Brain microvascular endothelial cell (primary cell): ENCODE results near the gene MAMDC4.

Experiments used
- DNase-seq: peaks from one replicate; pipeline ENCODE4 v3.0.0-alpha.2; 2020
- H3K27ac ChIP-seq: fragments of 250-450 bp; sonication (Bioruptor Pico); 2 replicates; pipeline ENCODE4 v1.5.1; 2020; ENCODE audit warnings: mild to moderate bottlenecking, moderate library complexity
- H3K27me3 ChIP-seq: fragments of 250-450 bp; sonication (Bioruptor Pico); replicated peaks from 2 replicates; pipeline ENCODE4 v1.5.1; 2020; ENCODE audit warnings: mild to moderate bottlenecking
- H3K36me3 ChIP-seq: fragments of 250-450 bp; sonication (Bioruptor Pico); replicated peaks from 2 replicates; pipeline ENCODE4 v1.5.1; 2020; ENCODE audit warnings: mild to moderate bottlenecking
- H3K4me3 ChIP-seq: 2 replicates; pipeline ENCODE4 v1.5.1; 2011; ENCODE audit warnings: low read depth, mild to moderate bottlenecking, control low read depth, low read length, moderate library complexity
- in situ Hi-C: cut with HindIII; loops from 2 replicates; pipeline ENCODE4 v1.10.0; 2017; ENCODE audit warnings: low sequenced_read_pairs, low pct_ligation_motif_present
- TF ChIP-seq, protein P1 (sequence below): IDR thresholded peaks from 2 replicates; pipeline ENCODE4 v1.5.1; 2011; ENCODE audit warnings: low read depth, mild to moderate bottlenecking, moderate library complexity, low read length, control low read depth, inconsistent platforms; ENCODE audit errors: missing control alignments

The MAMDC4 gene

DNA sequence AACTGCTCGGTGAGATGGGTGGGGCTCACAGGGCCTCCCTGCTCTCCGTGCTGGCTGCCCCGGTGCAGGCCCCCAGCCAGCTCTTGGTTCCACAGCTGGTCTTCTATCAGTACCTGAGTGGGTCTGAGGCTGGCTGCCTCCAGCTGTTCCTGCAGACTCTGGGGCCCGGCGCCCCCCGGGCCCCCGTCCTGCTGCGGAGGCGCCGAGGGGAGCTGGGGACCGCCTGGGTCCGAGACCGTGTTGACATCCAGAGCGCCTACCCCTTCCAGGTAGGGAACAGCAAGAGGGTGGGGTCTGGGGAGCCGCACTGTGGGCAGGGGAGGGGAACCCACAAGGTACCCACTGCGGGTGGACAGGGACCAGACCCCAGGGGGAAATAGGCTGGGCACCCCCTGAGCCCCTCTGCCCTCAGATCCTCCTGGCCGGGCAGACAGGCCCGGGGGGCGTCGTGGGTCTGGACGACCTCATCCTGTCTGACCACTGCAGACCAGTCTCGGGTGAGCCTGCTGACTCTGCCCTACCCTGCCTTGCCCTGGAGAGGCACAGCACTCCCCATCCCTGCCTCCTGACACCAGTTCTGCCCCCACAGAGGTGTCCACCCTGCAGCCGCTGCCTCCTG is 2.8 kb downstream of the MAMDC4 start:
- Histone ChIP-seq H3K27ac (no peak overlapping the region), H3K27me3 (no peaks in the 10 kb centered on the region), H3K4me3 (no peak overlapping the region), H3K36me3 (peaks cover 16% of the 10 kb centered on the region)
- DNase-seq, result no peak
- TF ChIP-seq, protein P1, sequence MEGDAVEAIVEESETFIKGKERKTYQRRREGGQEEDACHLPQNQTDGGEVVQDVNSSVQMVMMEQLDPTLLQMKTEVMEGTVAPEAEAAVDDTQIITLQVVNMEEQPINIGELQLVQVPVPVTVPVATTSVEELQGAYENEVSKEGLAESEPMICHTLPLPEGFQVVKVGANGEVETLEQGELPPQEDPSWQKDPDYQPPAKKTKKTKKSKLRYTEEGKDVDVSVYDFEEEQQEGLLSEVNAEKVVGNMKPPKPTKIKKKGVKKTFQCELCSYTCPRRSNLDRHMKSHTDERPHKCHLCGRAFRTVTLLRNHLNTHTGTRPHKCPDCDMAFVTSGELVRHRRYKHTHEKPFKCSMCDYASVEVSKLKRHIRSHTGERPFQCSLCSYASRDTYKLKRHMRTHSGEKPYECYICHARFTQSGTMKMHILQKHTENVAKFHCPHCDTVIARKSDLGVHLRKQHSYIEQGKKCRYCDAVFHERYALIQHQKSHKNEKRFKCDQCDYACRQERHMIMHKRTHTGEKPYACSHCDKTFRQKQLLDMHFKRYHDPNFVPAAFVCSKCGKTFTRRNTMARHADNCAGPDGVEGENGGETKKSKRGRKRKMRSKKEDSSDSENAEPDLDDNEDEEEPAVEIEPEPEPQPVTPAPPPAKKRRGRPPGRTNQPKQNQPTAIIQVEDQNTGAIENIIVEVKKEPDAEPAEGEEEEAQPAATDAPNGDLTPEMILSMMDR, result no peak
- in situ Hi-C loops, result no loop called here

DNA sequence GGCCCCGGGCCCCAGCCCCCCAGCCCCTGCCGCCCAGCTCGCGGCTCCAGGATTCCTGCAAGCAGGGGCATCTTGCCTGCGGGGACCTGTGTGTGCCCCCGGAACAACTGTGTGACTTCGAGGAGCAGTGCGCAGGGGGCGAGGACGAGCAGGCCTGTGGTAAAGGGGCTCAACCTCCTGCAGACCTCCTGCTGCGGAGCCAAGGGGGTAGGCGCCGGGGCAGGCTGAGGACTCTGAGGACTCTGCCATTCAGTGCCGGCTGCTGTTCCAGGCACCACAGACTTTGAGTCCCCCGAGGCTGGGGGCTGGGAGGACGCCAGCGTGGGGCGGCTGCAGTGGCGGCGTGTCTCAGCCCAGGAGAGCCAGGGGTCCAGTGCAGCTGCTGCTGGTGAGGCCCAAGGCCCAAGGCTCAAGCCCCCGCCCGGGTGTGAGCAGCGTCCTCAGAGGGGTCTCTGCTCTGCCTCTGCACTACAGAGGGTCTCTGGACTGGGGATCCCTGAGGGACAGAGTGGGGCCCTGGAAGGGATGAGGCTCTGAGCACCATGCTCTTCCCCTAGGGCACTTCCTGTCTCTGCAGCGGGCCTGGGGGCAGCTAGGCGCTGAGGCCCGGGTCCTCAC is 3.4 kb downstream of the MAMDC4 start:
- Histone ChIP-seq H3K27me3 (no peaks in the 10 kb centered on the region), H3K4me3 (no peak overlapping the region), H3K36me3 (peaks cover 14% of the 10 kb centered on the region), H3K27ac (no peak overlapping the region)
- TF ChIP-seq, protein P1, result no peak
- in situ Hi-C loops, result no loop called here
- DNase-seq, result no peak

- in situ Hi-C loops, result no loop called here
- TF ChIP-seq, protein P1, result no peak
- peaks cover 14% of the 10 kb centered on the region for H3K36me3 ChIP-seq
- no peak overlapping the region for H3K4me3 ChIP-seq
- no peak for DNase-seq
- no peaks in the 10 kb centered on the region for H3K27me3 ChIP-seq
- H3K27ac ChIP-seq, result no peak overlapping the region
These were observed 3.9 kb downstream of the MAMDC4 start for GRCh38 chr9:136856079-136856476.

- Histone ChIP-seq H3K36me3 (peaks cover 15% of the 10 kb centered on the region), H3K4me3 (no peak overlapping the region), H3K27ac (no peak overlapping the region), H3K27me3 (no peaks in the 10 kb centered on the region)
- TF ChIP-seq, protein P1, result no peak
- DNase-seq, result no peak
- in situ Hi-C loops, result no loop called here
These were observed 4.5 kb downstream of the MAMDC4 start for GRCh38 chr9:136856541-136857141.

DNA sequence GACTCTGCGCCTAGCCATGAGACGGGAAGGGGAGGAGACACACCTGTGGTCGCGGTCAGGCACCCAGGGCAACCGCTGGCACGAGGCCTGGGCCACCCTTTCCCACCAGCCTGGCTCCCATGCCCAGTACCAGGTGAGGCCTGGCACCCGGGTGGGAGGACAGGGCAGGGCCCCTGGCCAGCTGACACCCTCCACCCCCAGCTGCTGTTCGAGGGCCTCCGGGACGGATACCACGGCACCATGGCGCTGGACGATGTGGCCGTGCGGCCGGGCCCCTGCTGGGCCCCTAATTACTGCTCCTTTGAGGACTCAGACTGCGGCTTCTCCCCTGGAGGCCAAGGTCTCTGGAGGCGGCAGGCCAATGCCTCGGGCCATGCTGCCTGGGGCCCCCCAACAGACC is 5.0 kb downstream of the MAMDC4 start:
- DNase-seq, result no peak
- TF ChIP-seq, protein P1, result no peak
- Histone ChIP-seq H3K4me3 (no peak overlapping the region), H3K36me3 (peaks cover 20% of the 10 kb centered on the region), H3K27ac (no peak overlapping the region), H3K27me3 (no peaks in the 10 kb centered on the region)
- in situ Hi-C loops, result no loop called here
